ENCODE data around the gene SLC39A7. TPM values are rescaled to one million over a fixed set of nuclear protein-coding genes. Genes with fewer than 3 reads are reported as not detected.

Gene SLC39A7
- total RNA-seq, 1 experiment from 2014 or later = 110 TPM

- BruUV-seq (replicated peaks) = TSS peak; percentile 35
Measured at GRCh38 chr6:33199687-33200218, 914 bp upstream of the SLC39A7 start.

GRCh38 chr6:33201147-33201545, 479 bp downstream of the SLC39A7 start:
- TSS peak; percentile 33 for BruUV-seq (replicated peaks)
- H3F3A ChIP-seq (ENCODE audit: insufficient read depth, low read depth) = peaks cover 35% of the 10 kb centered on the region; the same call in 1 of the 2 replicates
- peak overlapping the region; percentile 62 for H3K4me3 ChIP-seq
- no peaks in the 10 kb centered on the region for H3K9me3 ChIP-seq (ENCODE audit: insufficient read depth, low read depth)
- H3K4me1 ChIP-seq (replicated peaks; ENCODE audit: insufficient read depth) = peaks cover 34% of the 10 kb centered on the region
- CTCF ChIA-PET = no interaction called here
- peak overlapping the region; percentile 93 for H3K4me2 ChIP-seq
- peaks cover 17% of the 10 kb centered on the region for H4K20me1 ChIP-seq (ENCODE audit: insufficient read depth)
- H3K27ac ChIP-seq = peak overlapping the region; percentile 79
- DNase-seq = no peak
- peak overlapping the region; percentile 78 for H2AFZ ChIP-seq
- H3K9me2 ChIP-seq (ENCODE audit: insufficient read depth) = no peaks in the 10 kb centered on the region
- H3K27me3 ChIP-seq (ENCODE audit: insufficient read depth, low read depth) = no peaks in the 10 kb centered on the region
- POLR2A ChIA-PET (ENCODE audit: unreplicated experiment) = no interaction called here
- peaks cover 58% of the 10 kb centered on the region for H3K79me2 ChIP-seq (ENCODE audit: low read depth)
- H3K36me3 ChIP-seq (ENCODE audit: low read depth) = peaks cover 33% of the 10 kb centered on the region
- TF ChIP-seq CTCF (conservative IDR thresholded peaks at IDR 0.05) = no peak
- no peak for TF ChIP-seq EZH2 (IDR thresholded peaks at IDR 0.05; ENCODE audit: low read depth)
- intact Hi-C loops (cut with micrococcal nuclease; ENCODE audit: unreplicated experiment) = loop anchor here (2.0 to 10.0 kb wide), 5 partner anchors 48 to 576 kb away; partner anchors contain the start of genes B3GALT4, CUTA, PHF1 and RGL2

More at GRCh38 chr6:33199687-33200218, 914 bp upstream of the SLC39A7 start:
- peak in 1 of 2 experiments; percentile 73 for DNase-seq
- no peaks in the 10 kb centered on the region for H3K27me3 ChIP-seq (ENCODE audit: insufficient read depth, low read depth)
- ChIA-PET CTCF (interaction anchor here (0.7 kb wide), 1 partner anchor 582 kb away, joined by 8 read pairs; no protein-coding TSS in a partner anchor), POLR2A (ENCODE audit: unreplicated experiment) (interaction anchor here (0.5 to 0.6 kb wide), 4 partner anchors 9 to 737 kb away, joined by 3 to 13 read pairs (median 4); partner anchors contain the start of gene RING1)
- intact Hi-C loops (cut with micrococcal nuclease; ENCODE audit: unreplicated experiment) = loop anchor here (2.0 to 10.0 kb wide), 5 partner anchors 49 to 578 kb away; partner anchors contain the start of genes B3GALT4, CUTA, PHF1 and RGL2
- H3K27ac ChIP-seq = peak overlapping the region; percentile 79
- peak overlapping the region; percentile 98 for H3K4me2 ChIP-seq
- peaks cover 22% of the 10 kb centered on the region for H3K4me1 ChIP-seq (replicated peaks; ENCODE audit: insufficient read depth)
- no peaks in the 10 kb centered on the region for H3K9me3 ChIP-seq (ENCODE audit: insufficient read depth, low read depth)
- H2AFZ ChIP-seq = peak overlapping the region; percentile 95
- peaks cover 58% of the 10 kb centered on the region for H3K79me2 ChIP-seq (ENCODE audit: low read depth)
- H3K36me3 ChIP-seq (ENCODE audit: low read depth) = peaks cover 33% of the 10 kb centered on the region
- TF ChIP-seq EZH2 (IDR thresholded peaks at IDR 0.05; ENCODE audit: low read depth) (no peak), CTCF (conservative IDR thresholded peaks at IDR 0.05) (no peak)
- no peaks in the 10 kb centered on the region for H3K9me2 ChIP-seq (ENCODE audit: insufficient read depth)
- peak overlapping the region; percentile 62 for H3K4me3 ChIP-seq
- H4K20me1 ChIP-seq (ENCODE audit: insufficient read depth) = peaks cover 17% of the 10 kb centered on the region
- H3F3A ChIP-seq (ENCODE audit: insufficient read depth, low read depth) = peaks cover 22% of the 10 kb centered on the region; the same call in 1 of the 2 replicates

- Histone ChIP-seq H3K9me2 (ENCODE audit: insufficient read depth) (no peaks in the 10 kb centered on the region), H3K79me2 (ENCODE audit: low read depth) (peaks cover 57% of the 10 kb centered on the region), H3K27me3 (ENCODE audit: insufficient read depth, low read depth) (no peaks in the 10 kb centered on the region), H4K20me1 (ENCODE audit: insufficient read depth) (peaks cover 15% of the 10 kb centered on the region), H3K27ac (no peak overlapping the region), H3K4me3 (peak overlapping the region; percentile 62), H3K36me3 (ENCODE audit: low read depth) (peaks cover 29% of the 10 kb centered on the region), H3K4me2 (peak overlapping the region; percentile 93), H3K9me3 (ENCODE audit: insufficient read depth, low read depth) (no peaks in the 10 kb centered on the region), H3K4me1 (replicated peaks; ENCODE audit: insufficient read depth) (peaks cover 38% of the 10 kb centered on the region), H2AFZ (no peak overlapping the region), H3F3A (ENCODE audit: insufficient read depth, low read depth) (peaks cover 40% of the 10 kb centered on the region; the same call in 1 of the 2 replicates)
- ChIA-PET POLR2A (ENCODE audit: unreplicated experiment) (no interaction called here), CTCF (no interaction called here)
- intact Hi-C loops (cut with micrococcal nuclease; ENCODE audit: unreplicated experiment) = loop anchor here (2.0 to 10.0 kb wide), 5 partner anchors 47 to 575 kb away; partner anchors contain the start of genes B3GALT4, CUTA, PHF1 and RGL2
- BruUV-seq (replicated peaks) = no TSS peak
- TF ChIP-seq EZH2 (IDR thresholded peaks at IDR 0.05; ENCODE audit: low read depth) (no peak), CTCF (conservative IDR thresholded peaks at IDR 0.05) (no peak)
- no peak for DNase-seq
Measured at GRCh38 chr6:33201935-33202334, 1.3 kb downstream of the SLC39A7 start.

Data from PC-9 (cell line).